Right renal pelvis (tissue), 4 donors: Measurements from ENCODE around the gene THADA. TPM values are rescaled to one million over a fixed set of nuclear protein-coding genes. Genes with fewer than 3 reads are reported as not detected.
"Not testable (repeated sequence)": the region's sequence is repeated elsewhere in the genome, so short reads cannot be mapped to it uniquely, and the experiment has no call there.

ENCODE experiments used
- DNase-seq, 4 donors: peaks; one replicate each; pipeline ENCODE4 v3.0.0-alpha.2; 2013; ENCODE audit warnings: low read depth in 4 of 4, low spot score in 3 of 4, missing footprints in 1 of 4
- polyA plus RNA-seq, 4 donors: library from polyadenylated mRNA; unstranded; fragments of 120-200 nt; gene quantifications; one replicate each; pipeline ENCODE4 v1.2.1, GENCODE V29; 2013; ENCODE audit not compliant: insufficient read length in 4 of 4

Gene THADA
- polyA plus RNA-seq, 4 donors = 33.8 to 39.7 (median 36.0) TPM

DNA sequence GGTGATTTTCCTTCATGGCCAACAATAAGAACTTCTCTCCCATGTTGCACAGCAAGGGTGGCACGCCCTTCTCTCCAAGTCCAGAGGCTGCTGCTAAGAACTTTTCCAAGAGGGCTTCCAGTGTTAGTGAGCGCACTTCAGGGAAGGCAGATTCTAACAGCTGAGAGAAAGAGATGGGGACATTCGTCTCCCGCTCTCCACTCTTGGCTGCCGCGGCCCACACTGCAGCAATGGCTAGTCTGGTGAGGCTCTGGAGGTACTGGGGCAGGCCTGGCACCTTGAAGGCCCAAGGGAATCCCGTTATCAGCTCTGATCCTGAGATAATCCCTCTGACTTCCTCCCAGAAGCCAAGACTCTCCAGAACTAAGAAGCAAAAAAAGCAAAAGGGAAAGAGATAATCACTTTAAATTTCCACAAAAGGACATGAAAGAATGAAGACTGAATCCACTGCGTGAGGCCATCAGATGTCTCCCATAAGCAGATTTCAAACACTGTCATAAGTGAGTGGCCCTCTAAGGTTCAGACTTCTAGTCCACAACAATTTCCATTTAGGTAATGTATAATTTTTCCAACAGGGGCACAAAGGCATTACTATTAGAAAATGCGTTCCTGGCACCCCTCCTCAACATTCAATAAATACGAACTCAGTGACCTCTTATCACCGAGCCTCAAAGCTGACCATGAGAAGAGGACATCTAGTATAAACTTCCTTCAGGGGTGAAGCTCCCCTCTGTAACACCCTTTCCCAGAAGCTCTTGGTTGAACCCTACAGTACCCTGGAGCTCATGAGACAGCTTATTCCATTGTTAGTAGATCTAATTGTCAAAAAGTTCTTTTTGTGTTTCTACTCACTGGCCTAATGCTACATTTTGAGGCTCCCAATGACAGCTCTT, 302.7 kb downstream of the THADA start:
- no peak for DNase-seq

DNA sequence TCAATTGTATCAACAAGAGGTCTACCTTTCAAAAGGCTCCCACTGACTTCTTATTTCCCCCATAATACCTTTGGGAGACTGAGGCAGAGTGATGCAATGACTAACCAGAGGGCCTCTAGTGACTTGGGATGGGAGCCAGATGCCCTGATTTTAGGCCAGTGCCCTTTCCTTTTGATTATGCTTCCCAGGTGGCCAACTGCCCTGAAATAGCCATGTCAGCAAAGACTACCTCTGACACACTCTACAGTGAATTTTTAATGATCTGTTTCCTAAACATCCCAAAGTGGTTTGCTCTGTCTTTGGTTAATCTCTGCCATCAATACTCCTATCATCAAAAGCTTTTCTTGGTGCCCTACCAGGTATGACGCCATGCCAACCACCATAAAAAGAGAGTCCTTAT, 303.5 kb downstream of the THADA start:
- no peak for DNase-seq

GRCh38 chr2:43289331-43289730, 306.5 kb downstream of the THADA start:
- no peak for DNase-seq

DNA sequence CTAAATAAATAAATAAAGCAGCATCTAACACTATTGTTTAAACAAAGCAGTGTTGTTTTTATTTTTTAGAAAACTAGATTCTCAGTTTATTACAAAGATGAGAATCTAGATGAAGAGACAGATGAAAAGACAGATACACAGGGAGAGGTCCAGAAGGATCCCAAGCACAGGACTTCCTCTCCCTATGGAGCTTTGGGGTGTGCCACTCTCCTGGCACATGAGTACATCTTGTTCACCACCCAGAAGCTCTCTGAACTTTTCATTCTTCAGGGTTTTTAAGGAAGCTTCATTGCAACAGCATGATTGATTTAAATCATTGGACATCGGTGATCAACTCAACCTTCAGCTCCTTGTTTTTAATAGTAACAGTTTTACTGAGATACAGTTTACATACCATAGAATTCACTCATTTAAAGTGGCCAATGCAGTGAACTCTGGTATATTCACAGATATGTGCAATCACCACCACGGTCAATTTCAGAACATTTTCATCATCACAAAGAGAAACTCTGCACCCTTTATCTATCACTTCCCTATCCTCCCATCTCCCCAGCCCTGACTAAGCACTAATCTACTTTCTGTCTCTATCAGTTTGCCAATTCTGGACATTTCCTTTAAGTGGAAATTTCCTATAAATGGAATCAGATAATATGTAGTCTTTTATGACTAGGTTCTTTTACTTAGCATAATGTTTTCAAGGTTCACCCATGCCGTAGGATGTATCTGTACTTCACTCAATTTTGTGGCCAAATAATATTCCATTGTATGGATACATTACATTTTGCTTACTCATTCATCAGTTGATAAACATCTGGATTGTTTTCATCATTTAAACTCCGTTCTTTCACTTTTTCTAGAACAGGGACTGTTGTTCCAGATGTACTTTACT, 307.2 kb downstream of the THADA start:
- no peak for DNase-seq

- DNase-seq = no peak
Observed at GRCh38 chr2:43285987-43286386, 309.9 kb downstream of the THADA start.

GRCh38 chr2:43284967-43285366, 310.9 kb downstream of the THADA start:
- DNase-seq = no peak

DNA sequence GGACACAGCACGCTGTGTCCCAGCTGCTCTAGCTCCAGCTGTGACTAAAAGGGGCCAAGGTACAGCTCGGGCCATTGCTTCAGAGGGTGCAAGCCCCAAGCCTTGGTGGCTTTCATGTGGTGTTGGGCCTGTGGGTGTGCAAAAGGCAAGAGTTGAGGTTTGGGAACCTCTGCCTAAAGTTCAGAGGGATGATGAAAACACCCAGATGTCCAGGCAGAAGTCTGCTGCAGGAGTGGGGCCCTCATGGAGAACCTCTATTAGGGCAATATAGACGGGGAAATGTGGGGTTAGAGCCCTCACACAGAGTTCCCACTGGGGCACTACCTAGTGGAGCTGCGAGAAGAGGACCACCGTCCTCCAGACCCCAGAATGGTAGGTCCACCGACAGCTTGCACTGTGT, 311.5 kb downstream of the THADA start:
- DNase-seq = not testable (repeated sequence)

DNA sequence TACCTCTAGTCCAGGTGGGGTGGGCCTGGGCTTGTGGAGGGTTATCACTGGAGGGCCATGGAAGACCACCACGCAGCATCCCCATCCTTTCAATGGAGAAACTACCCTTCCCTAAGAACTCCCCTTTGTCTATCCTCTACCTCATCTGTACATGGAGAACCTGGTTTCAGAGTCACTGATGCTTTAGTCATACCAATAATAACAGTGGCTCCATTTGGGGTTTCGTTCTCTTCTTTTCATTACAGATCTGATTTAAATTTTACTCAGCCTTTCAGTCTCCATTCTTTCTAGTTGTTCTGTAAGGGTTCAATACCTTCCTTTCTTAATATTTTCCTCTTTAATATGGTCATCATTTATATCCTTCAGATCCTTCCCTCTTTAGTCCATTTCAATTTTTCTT, 314.8 kb downstream of the THADA start:
- no peak for DNase-seq

GRCh38 chr2:43279317-43279840, 316.5 kb downstream of the THADA start:
- no peak for DNase-seq

DNA sequence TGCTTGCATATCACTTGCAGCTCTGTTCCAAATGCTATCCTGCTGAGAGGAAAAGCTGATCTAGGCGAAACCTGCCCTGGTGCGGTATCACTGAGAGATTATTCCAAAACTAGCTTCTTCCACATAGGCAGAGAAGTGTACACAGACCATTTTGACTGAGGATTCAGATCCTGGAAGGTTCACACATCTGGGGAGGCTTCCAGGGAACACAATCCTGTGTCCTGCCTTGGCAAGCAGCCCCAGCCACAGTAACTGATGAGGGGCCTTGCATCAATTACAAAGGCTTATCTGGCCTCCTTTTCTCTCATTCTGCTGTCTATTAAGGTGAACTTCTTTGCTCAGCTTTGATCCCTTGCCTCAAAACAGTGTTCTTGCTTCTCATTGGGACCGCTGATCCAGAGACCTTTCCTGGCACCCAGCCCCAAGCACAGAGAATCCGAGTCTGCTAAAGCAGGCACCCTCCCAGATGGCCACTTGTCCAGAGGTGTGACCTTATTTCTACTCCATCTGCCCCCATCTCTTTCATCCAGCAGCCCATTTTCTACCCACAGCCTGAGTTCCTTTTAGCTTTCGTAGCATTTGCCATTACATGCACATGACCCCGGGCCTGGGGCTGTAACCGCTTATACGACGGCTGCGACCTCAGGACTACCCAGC, 317.1 kb downstream of the THADA start:
- DNase-seq = no peak

GRCh38 chr2:43276962-43277391, 318.9 kb downstream of the THADA start:
- DNase-seq = no peak

- no peak for DNase-seq
Observed at GRCh38 chr2:43276266-43276941, 319.4 kb downstream of the THADA start.

DNA sequence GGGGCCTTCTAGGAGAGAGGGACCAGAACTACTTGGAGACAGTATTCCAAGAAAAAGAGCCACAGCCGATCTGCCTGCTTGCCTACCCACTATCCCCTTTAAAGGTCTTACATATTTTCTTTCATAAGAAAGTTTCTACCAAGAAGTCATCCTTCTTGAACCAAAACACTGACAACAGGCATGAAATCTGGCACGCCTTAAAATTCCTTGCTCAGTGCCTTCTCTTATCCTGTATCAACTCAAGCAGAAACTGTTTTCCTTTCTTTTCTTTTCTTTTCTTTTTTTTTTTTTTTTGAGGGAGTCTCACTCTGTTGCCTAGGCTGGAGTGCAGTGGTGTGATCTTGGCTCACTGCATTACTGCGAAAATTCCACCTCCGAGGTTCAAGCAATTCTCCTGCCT, 321.1 kb downstream of the THADA start:
- DNase-seq = no peak

DNA sequence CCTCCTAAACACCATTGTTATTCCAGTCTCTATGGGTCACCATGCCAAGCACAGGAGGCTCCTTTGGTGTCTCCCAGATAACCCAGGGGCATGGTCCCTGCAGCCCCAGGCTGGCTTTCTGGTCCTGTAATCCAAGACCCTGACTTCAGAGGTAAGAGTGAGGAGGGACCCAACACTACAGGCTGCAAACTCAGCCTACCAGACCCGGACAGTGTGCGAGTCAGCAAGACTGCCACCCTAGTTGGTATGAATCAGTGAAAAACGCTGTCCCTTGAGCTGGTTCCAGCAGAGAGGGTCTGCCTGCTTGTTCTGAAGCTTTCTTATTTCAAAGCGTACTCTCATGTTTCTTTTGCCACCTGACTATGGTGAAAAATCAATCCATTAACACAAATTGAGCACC, 321.8 kb downstream of the THADA start:
- no peak for DNase-seq

DNA sequence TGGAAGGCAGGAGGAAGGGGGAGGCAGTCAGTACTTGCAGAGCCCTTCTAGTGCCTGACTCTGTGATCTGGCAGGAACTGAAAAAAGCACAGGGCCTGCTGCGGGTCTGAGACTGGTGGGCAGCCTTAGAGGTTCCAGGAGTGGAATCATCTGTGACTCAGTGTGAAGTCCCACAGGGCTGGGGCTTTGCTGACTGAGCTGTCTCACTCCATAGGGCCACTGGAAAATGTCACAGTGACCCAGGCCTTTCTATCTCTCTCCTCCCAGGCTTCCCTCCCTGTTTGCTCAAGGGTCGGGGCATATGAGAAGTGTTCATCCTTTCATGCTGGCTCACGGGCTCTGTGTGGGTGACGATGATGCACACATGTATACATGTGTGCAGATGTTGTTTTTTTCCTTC, 322.3 kb downstream of the THADA start:
- DNase-seq = no peak

GRCh38 chr2:43270930-43271615, 324.8 kb downstream of the THADA start:
- DNase-seq = no peak

DNA sequence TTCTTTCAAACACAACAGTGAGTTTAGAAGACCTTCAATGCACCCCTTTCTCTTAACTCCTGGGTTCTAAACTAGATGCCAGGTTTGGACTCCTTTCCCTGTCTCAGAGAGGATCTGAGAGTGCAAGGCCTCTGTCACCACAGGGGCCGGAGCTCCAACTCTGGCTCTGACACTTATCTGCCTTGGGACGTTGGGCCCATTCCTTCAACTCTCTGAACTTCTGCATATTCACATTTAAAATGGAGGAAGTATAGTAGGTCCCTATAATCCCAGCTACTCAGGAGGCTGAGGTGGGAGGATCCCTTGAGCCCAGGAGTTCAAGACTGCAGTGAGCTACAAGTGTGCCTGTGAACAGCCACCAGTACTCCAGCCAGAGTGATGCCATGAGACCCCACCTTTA, 325.4 kb downstream of the THADA start:
- no peak for DNase-seq

DNA sequence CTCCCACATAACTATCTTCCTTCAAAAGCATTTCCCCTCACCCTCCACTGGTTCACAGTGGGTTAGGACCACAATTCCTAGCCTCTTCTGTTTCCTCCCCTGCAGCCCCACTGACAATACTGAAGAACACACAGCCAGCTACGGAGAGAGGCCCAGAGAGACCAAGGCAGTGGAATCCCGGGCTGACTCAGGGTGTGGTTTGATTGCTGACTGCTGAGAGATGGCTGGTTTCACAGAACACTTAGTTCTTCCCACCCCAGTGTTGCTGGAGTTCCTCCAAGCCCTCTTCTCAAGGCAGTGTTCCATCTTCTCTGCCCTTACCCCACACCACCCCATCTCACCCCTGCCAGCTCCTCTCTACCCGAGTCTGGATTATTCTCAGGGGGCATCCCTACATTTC, 326.1 kb downstream of the THADA start:
- DNase-seq = no peak

DNA sequence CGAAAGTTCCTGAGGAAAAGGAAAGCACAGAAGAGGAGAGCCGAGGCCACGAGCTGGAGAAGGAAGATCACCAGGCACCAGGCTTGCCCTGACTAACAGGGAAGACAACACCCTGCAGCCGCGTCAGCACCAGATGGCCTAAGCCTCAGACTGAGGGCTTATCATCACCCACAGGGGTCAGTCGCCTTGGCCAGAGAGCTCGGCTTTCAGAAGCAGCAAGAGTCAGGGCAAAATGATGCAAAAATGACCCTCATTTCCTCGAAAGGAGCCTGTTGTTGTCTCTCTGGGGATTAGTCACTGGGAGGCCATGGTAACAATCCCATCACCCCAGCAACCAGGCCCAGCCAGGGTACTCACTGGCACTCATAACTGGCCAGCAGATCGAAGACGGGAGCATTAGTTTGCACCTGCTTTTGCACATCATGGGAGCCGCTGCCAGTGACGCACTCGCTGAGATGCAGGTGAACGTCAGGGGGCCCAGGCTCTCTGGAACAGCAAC, 326.7 kb downstream of the THADA start:
- no peak for DNase-seq
